Neural cell (in vitro differentiated cells): ENCODE results near the gene SAMD8. TPM values are rescaled to one million over a fixed set of nuclear protein-coding genes. Genes with fewer than 3 reads are reported as not detected.
"Not testable (repeated sequence)": the region's sequence is repeated elsewhere in the genome, so short reads cannot be mapped to it uniquely, and the experiment has no call there.

Experiments
- H2AFZ ChIP-seq: fragments of 200-600, 300-800 bp; sonication (generic), shearing (Covaris generic); 2 replicates; pipeline ENCODE4 v1.6.0; 2014; ENCODE audit warnings: low read depth, mild to moderate bottlenecking, antibody characterized with exemption, low read length, moderate library complexity
- H3F3A ChIP-seq: fragments of 200-600 bp; shearing (Covaris generic); 2 replicates; pipeline ENCODE4 v1.6.1; 2016; ENCODE audit warnings: mild to moderate bottlenecking, moderate library complexity, mixed read lengths, antibody characterized with exemption, low read length; ENCODE audit not compliant: insufficient read depth, poor library complexity, severe bottlenecking
- H3K27ac ChIP-seq: fragments of 200-600, 300-800 bp; sonication (generic), shearing (Covaris generic); 2 replicates; pipeline ENCODE4 v1.5.1; 2014; ENCODE audit warnings: mild to moderate bottlenecking, low read length, moderate library complexity
- H3K27me3 ChIP-seq: fragments of 300-800, 200-600 bp; sonication (generic), shearing (Covaris generic); 2 replicates; pipeline ENCODE4 v1.6.0; 2014; ENCODE audit warnings: mild to moderate bottlenecking, low read depth, low read length, moderate library complexity; ENCODE audit not compliant: insufficient read depth
- H3K36me3 ChIP-seq: fragments of 300-800, 200-600 bp; sonication (generic), shearing (Covaris generic); 2 replicates; pipeline ENCODE4 v1.5.1; 2014; ENCODE audit warnings: mild to moderate bottlenecking, antibody characterized with exemption, low read length, moderate library complexity; ENCODE audit not compliant: insufficient read depth
- H3K4me2 ChIP-seq: fragments of 300-800, 200-600 bp; sonication (generic), shearing (Covaris generic); 2 replicates; pipeline ENCODE4 v1.6.0; 2014; ENCODE audit warnings: mild to moderate bottlenecking, low read length
- H3K4me3 ChIP-seq: fragments of 300-800, 200-600 bp; sonication (generic), shearing (Covaris generic); 2 replicates; pipeline ENCODE4 v1.5.1; 2014; ENCODE audit warnings: mild to moderate bottlenecking, low read length, moderate library complexity
- H3K79me2 ChIP-seq: fragments of 200-600 bp; shearing (Covaris generic); replicated peaks from 2 replicates; pipeline ENCODE4 v1.6.0; 2014; ENCODE audit warnings: mild to moderate bottlenecking, low read length, moderate library complexity; ENCODE audit not compliant: insufficient read depth
- H3K9ac ChIP-seq: fragments of 300-800, 200-600 bp; sonication (generic), shearing (Covaris generic); 2 replicates; pipeline ENCODE4 v1.6.1; 2016; ENCODE audit warnings: mild to moderate bottlenecking, low read length, mixed read lengths
- H3K9me2 ChIP-seq: fragments of 200-600 bp; shearing (Covaris generic); 2 replicates; pipeline ENCODE4 v1.6.1; 2016; ENCODE audit warnings: mild to moderate bottlenecking, low read length, mixed read lengths; ENCODE audit not compliant: insufficient read depth
- H3K9me3 ChIP-seq: fragments of 200-600, 300-800 bp; sonication (generic), shearing (Covaris generic); 2 replicates; pipeline ENCODE4 v1.6.1; 2016; ENCODE audit warnings: mild to moderate bottlenecking, mixed run types, low read length, moderate library complexity, mixed read lengths
- H4K20me1 ChIP-seq: fragments of 200-600 bp; shearing (Covaris generic); 2 replicates; pipeline ENCODE4 v1.6.1; 2016; ENCODE audit warnings: mild to moderate bottlenecking, mixed run types; ENCODE audit not compliant: insufficient read depth
- CTCF ChIP-seq: fragments of 450-650 bp; IDR thresholded peaks from 2 replicates; pipeline ENCODE4 v1.5.1; 2014; ENCODE audit warnings: antibody characterized with exemption, mild to moderate bottlenecking, moderate library complexity; ENCODE audit not compliant: poor library complexity, severe bottlenecking
- EP300 ChIP-seq: fragments of 450-650 bp; conservative IDR thresholded peaks from 2 replicates; pipeline ENCODE4 v1.6.1; 2014; ENCODE audit warnings: antibody characterized with exemption, mild to moderate bottlenecking, moderate library complexity; ENCODE audit not compliant: poor library complexity, severe bottlenecking
- EZH2 ChIP-seq: fragments of 200-600, 300-800 bp; shearing (Covaris generic), sonication (generic); IDR thresholded peaks from 2 replicates; pipeline ENCODE4 v1.6.1; 2014; ENCODE audit warnings: antibody characterized with exemption, low read length, borderline replicate concordance, mild to moderate bottlenecking; ENCODE audit not compliant: insufficient read depth, poor library complexity, severe bottlenecking
- MXI1 ChIP-seq: fragments of 450-650 bp; conservative IDR thresholded peaks from 2 replicates; pipeline ENCODE4 v1.6.1; 2014; ENCODE audit warnings: antibody characterized with exemption, mild to moderate bottlenecking; ENCODE audit not compliant: poor library complexity, severe bottlenecking
- POLR2AphosphoS5 ChIP-seq: IDR thresholded peaks from 2 replicates; pipeline ENCODE4 v1.6.1; 2012
- RAD21 ChIP-seq: fragments of 450-650 bp; conservative IDR thresholded peaks from 2 replicates; pipeline ENCODE4 v1.6.1; 2014; ENCODE audit warnings: antibody characterized with exemption, mild to moderate bottlenecking, moderate library complexity
- SMC3 ChIP-seq: fragments of 450-650 bp; conservative IDR thresholded peaks from 2 replicates; pipeline ENCODE4 v1.6.1; 2014; ENCODE audit warnings: antibody characterized with exemption, mild to moderate bottlenecking, moderate library complexity; ENCODE audit not compliant: poor library complexity
- TAF1 ChIP-seq: IDR thresholded peaks from 2 replicates; pipeline ENCODE4 v1.6.1; 2012; ENCODE audit warnings: low read depth
- polyA plus RNA-seq: library from polyadenylated mRNA; depleted of rRNA; stranded (reverse); fragments of >200 nt; gene quantifications from 2 replicates; pipeline ENCODE4 v1.2.3, GENCODE V29; 2014
- TF ChIP-seq, protein P1 (sequence below): IDR thresholded peaks from 2 replicates; pipeline ENCODE4 v1.6.1; 2012; ENCODE audit warnings: borderline replicate concordance

SAMD8 gene
- polyA plus RNA-seq, 1 donor from 2014 or later: 32.9 TPM

GRCh38 chr10:75126277-75126676 is 14.8 kb downstream of the SAMD8 start:
- no peak overlapping the region for H3K4me3 ChIP-seq
- no peaks in the 10 kb centered on the region for H3K9me2 ChIP-seq
- no peak overlapping the region for H3K4me2 ChIP-seq
- no peak for TF ChIP-seq MXI1
- no peak for TF ChIP-seq SMC3
- no peak for TF ChIP-seq CTCF
- TF ChIP-seq TAF1: no peak
- TF ChIP-seq, protein P1, sequence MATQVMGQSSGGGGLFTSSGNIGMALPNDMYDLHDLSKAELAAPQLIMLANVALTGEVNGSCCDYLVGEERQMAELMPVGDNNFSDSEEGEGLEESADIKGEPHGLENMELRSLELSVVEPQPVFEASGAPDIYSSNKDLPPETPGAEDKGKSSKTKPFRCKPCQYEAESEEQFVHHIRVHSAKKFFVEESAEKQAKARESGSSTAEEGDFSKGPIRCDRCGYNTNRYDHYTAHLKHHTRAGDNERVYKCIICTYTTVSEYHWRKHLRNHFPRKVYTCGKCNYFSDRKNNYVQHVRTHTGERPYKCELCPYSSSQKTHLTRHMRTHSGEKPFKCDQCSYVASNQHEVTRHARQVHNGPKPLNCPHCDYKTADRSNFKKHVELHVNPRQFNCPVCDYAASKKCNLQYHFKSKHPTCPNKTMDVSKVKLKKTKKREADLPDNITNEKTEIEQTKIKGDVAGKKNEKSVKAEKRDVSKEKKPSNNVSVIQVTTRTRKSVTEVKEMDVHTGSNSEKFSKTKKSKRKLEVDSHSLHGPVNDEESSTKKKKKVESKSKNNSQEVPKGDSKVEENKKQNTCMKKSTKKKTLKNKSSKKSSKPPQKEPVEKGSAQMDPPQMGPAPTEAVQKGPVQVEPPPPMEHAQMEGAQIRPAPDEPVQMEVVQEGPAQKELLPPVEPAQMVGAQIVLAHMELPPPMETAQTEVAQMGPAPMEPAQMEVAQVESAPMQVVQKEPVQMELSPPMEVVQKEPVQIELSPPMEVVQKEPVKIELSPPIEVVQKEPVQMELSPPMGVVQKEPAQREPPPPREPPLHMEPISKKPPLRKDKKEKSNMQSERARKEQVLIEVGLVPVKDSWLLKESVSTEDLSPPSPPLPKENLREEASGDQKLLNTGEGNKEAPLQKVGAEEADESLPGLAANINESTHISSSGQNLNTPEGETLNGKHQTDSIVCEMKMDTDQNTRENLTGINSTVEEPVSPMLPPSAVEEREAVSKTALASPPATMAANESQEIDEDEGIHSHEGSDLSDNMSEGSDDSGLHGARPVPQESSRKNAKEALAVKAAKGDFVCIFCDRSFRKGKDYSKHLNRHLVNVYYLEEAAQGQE: no peak
- TF ChIP-seq RAD21: no peak
- TF ChIP-seq EP300: no peak
- TF ChIP-seq POLR2AphosphoS5: no peak
- no peak for TF ChIP-seq EZH2
- no peaks in the 10 kb centered on the region for H3F3A ChIP-seq
- no peak overlapping the region for H2AFZ ChIP-seq
- H3K27ac ChIP-seq: no peak overlapping the region
- H4K20me1 ChIP-seq: no peaks in the 10 kb centered on the region
- no peaks in the 10 kb centered on the region for H3K9me3 ChIP-seq
- H3K36me3 ChIP-seq: no peaks in the 10 kb centered on the region
- no peak overlapping the region for H3K9ac ChIP-seq
- H3K79me2 ChIP-seq: peaks cover 7% of the 10 kb centered on the region
- H3K27me3 ChIP-seq: no peaks in the 10 kb centered on the region

DNA sequence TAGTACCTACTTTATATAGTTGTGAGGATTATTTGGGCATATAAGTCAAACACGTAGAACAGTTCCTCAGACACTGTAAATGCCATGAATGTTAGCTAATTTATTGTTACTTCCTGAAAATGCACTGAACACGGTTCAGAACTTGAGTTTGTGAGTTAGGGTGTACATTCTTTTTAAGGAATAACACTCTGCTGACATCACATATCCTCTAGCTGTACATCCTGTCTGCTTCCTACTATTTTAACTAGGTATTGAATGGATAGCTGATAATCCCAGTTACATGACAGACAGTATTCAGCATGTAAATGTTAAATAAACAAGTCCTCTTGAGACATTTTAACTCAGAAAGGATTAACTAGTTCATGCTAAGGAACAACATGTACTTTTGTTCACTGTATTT is 16.0 kb downstream of the SAMD8 start:
- Histone ChIP-seq H3K9me2 (no peaks in the 10 kb centered on the region), H3K4me3 (no peak overlapping the region), H3F3A (no peaks in the 10 kb centered on the region), H3K9me3 (no peaks in the 10 kb centered on the region), H2AFZ (no peak overlapping the region), H3K27ac (no peak overlapping the region), H3K36me3 (no peaks in the 10 kb centered on the region), H3K79me2 (peaks cover 6% of the 10 kb centered on the region), H3K9ac (no peak overlapping the region), H3K27me3 (no peaks in the 10 kb centered on the region), H3K4me2 (no peak overlapping the region), H4K20me1 (no peaks in the 10 kb centered on the region)
- TF ChIP-seq EP300 (no peak), MXI1 (no peak), SMC3 (no peak), RAD21 (no peak), POLR2AphosphoS5 (no peak), CTCF (no peak), EZH2 (no peak), TAF1 (no peak)
- TF ChIP-seq, protein P1: no peak

DNA sequence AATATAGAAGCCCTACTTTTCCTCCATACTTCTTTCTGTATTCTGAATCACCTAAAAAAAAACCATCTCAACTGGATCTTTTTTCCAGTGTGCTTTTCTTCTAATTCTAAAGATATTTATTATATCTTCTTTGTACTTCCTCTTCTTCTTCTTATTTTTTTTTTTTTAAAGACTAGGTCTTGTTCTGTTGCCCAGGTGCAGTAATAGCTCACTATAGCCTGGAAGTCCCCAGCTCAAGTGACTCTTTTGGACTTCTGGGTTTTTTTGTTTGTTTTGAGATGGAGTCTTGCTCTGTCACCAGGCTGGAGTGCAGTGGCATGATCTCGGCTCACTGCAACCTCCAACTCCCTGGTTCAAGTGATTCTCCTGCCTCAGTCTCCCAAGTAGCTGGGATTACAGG is 17.5 kb downstream of the SAMD8 start:
- H3K4me2 ChIP-seq, H3K9me2 ChIP-seq, H3K27ac ChIP-seq, H3F3A ChIP-seq, H2AFZ ChIP-seq, H3K4me3 ChIP-seq, H3K9ac ChIP-seq, H3K36me3 ChIP-seq, H3K27me3 ChIP-seq, H3K79me2 ChIP-seq, H3K9me3 ChIP-seq, H4K20me1 ChIP-seq: not testable (repeated sequence)
